HuH-7.5 (cell line): ENCODE measurements around the gene KRT72.
"Not testable (repeated sequence)": the region's sequence is repeated elsewhere in the genome, so short reads cannot be mapped to it uniquely, and the experiment has no call there.

Experiments used
- DNase-seq: peaks from one replicate; pipeline ENCODE4 v3.0.0; 2011; ENCODE audit warnings: low spot score

The KRT72 gene

GRCh38 chr12:52606581-52607218, 5.4 kb upstream of the KRT72 start:
- no peak for DNase-seq

GRCh38 chr12:52606096-52606495, 4.8 kb upstream of the KRT72 start:
- DNase-seq: no peak

- no peak for DNase-seq
Observed at GRCh38 chr12:52605542-52605941, 4.3 kb upstream of the KRT72 start.

- no peak for DNase-seq
Observed at GRCh38 chr12:52604859-52605258, 3.6 kb upstream of the KRT72 start.

- DNase-seq: no peak
Observed at GRCh38 chr12:52603314-52603713, 2.1 kb upstream of the KRT72 start.

GRCh38 chr12:52602552-52602951, 1.3 kb upstream of the KRT72 start:
- DNase-seq: no peak

GRCh38 chr12:52601671-52602070, 408 bp upstream of the KRT72 start:
- no peak for DNase-seq

- DNase-seq: no peak
Observed at GRCh38 chr12:52600475-52600874, 788 bp downstream of the KRT72 start.

GRCh38 chr12:52600071-52600470, 1.2 kb downstream of the KRT72 start:
- DNase-seq: no peak

- DNase-seq: no peak
Observed at GRCh38 chr12:52598966-52599365, 2.3 kb downstream of the KRT72 start.

GRCh38 chr12:52594237-52594636, 7.0 kb downstream of the KRT72 start:
- DNase-seq: not testable (repeated sequence)

- DNase-seq: no peak
Observed at GRCh38 chr12:52591521-52591920, 9.7 kb downstream of the KRT72 start.

GRCh38 chr12:52590021-52590420, 11.2 kb downstream of the KRT72 start:
- no peak for DNase-seq

- DNase-seq: no peak
Observed at GRCh38 chr12:52587563-52587962, 13.7 kb downstream of the KRT72 start.

- DNase-seq: no peak
Observed at GRCh38 chr12:52585946-52586345, 15.3 kb downstream of the KRT72 start.

GRCh38 chr12:52585066-52585465, 16.2 kb downstream of the KRT72 start:
- DNase-seq: no peak

GRCh38 chr12:52584156-52584682, 17.0 kb downstream of the KRT72 start:
- no peak for DNase-seq

- DNase-seq: peak; percentile 68
Observed at GRCh38 chr12:52582971-52583456, 18.2 kb downstream of the KRT72 start.

GRCh38 chr12:52582486-52582885, 18.8 kb downstream of the KRT72 start:
- no peak for DNase-seq

GRCh38 chr12:52581481-52581880, 19.8 kb downstream of the KRT72 start:
- DNase-seq: no peak

- DNase-seq: no peak
Observed at GRCh38 chr12:52581066-52581465, 20.2 kb downstream of the KRT72 start.

GRCh38 chr12:52580496-52580895, 20.8 kb downstream of the KRT72 start:
- DNase-seq: no peak

- DNase-seq: no peak
Observed at GRCh38 chr12:52579468-52580465, 21.5 kb downstream of the KRT72 start.
